ENCODE data around the gene CACTIN. TPM values are rescaled to one million over a fixed set of nuclear protein-coding genes. Genes with fewer than 3 reads are reported as not detected.

Gene CACTIN
- total and polyA plus RNA-seq, 2 of the 8 experiments (the other 6 are each of a cell fraction or from before 2014, with no cell fraction given): 25.8 to 29.9 TPM

- H3K9me3 ChIP-seq (ENCODE audit: insufficient read depth in 2 of 2, low read depth in 1 of 2, low read length in 1 of 2): no peaks in the 10 kb centered on the region
- no peak overlapping the region for H3K56ac ChIP-seq (replicated peaks; ENCODE audit: insufficient read length, low read depth, low read length)
- no peaks in the 10 kb centered on the region for H3K79me1 ChIP-seq (ENCODE audit: low read depth, low read length)
- H3K9ac ChIP-seq (replicated peaks in 1 of 4; ENCODE audit: extremely low read depth in 1 of 4, low read depth in 3 of 4, low read length in 3 of 4): no peak overlapping the region
- H2BK20ac ChIP-seq (ENCODE audit: low read length): no peak overlapping the region
- peak overlapping the region; percentile 19 to 77 (median 44); a peak in 7 of 8 replicates for H3K4me3 ChIP-seq (ENCODE audit: extremely low read depth in 1 of 4, insufficient read depth in 2 of 4, low read depth in 3 of 4, low read length in 4 of 4)
- H2BK120ac ChIP-seq (replicated peaks; ENCODE audit: low read depth, low read length): no peak overlapping the region
- no peak overlapping the region for H2BK15ac ChIP-seq (ENCODE audit: low read length)
- no peak overlapping the region for H4K91ac ChIP-seq (replicated peaks; ENCODE audit: insufficient read length, low read length)
- ChIA-PET CTCF (ENCODE audit: partially characterized antibody) (interaction anchor here (0.6 to 6.6 kb wide), 9 partner anchors 9 to 250 kb away, joined by 3 to 51 read pairs (median 6); partner anchors contain the start of gene MFSD12), POLR2A (ENCODE audit: partially characterized antibody) (interaction anchor here (0.6 to 2.0 kb wide), 18 partner anchors 9 to 185 kb away, joined by 3 to 7 read pairs (median 4); partner anchors contain the start of genes MRPL54 and TEKTIP1)
- no peak overlapping the region for H3K14ac ChIP-seq (ENCODE audit: insufficient read length)
- H3K27ac ChIP-seq (ENCODE audit: low read depth, low read length): no peak overlapping the region
- H3K18ac ChIP-seq (ENCODE audit: extremely low read depth, low read length): peak overlapping the region; percentile 19; the same call in 1 of the 2 replicates
- H3K4me2 ChIP-seq (ENCODE audit: insufficient read depth in 1 of 2, low read depth in 2 of 2, low read length in 2 of 2): peak overlapping the region; percentile 81 to 84
- H3K27me3 ChIP-seq (replicated peaks in 1 of 4; ENCODE audit: control insufficient read depth in 3 of 4, extremely low read depth in 1 of 4, insufficient read depth in 3 of 4, low read length in 3 of 4): peaks cover 0 to 5% (median 0%) of the 10 kb centered on the region in 4 experiments; a peak in 1 of 7 replicates
- H4K20me1 ChIP-seq (replicated peaks in 1 of 2; ENCODE audit: control insufficient read depth in 1 of 2, insufficient read depth in 2 of 2, low read length in 2 of 2): peaks cover 3 to 8% of the 10 kb centered on the region in 2 experiments
- H3K36me3 ChIP-seq (ENCODE audit: control insufficient read depth in 2 of 4, insufficient read depth in 4 of 4, low read length in 3 of 4): no peaks in the 10 kb centered on the region
- no peak overlapping the region for H2AK5ac ChIP-seq (ENCODE audit: low read depth, low read length)
- no peak overlapping the region for H4K5ac ChIP-seq (ENCODE audit: insufficient read length, low read depth, low read length)
- peaks cover 0 to 13% (median 8%) of the 10 kb centered on the region in 4 experiments; a peak in 5 of 7 replicates for H3K4me1 ChIP-seq (replicated peaks in 1 of 4; ENCODE audit: control insufficient read depth in 3 of 4, insufficient read depth in 4 of 4, low read length in 3 of 4)
- H3K23me2 ChIP-seq (ENCODE audit: low read depth, low read length): peaks cover 17% of the 10 kb centered on the region; the same call in 1 of the 2 replicates
- no peak overlapping the region for H3K4ac ChIP-seq (replicated peaks; ENCODE audit: insufficient read length, low read depth, low read length)
- H2BK12ac ChIP-seq (ENCODE audit: low read depth, low read length): no peak overlapping the region
- H2BK5ac ChIP-seq (ENCODE audit: low read depth, low read length): no peak overlapping the region
- 8% methylated on average over 17 of the region's 60 CpGs; no CpG with 5 or more reads in 1 of the 2 experiments for WGBS, 2 experiments (ENCODE audit: extremely low coverage in 1 of 2, insufficient coverage in 1 of 2, insufficient read length in 1 of 2, insufficient replicate concordance in 2 of 2, low coverage in 1 of 2, low lambda C conversion rate in 2 of 2, missing lambda C conversion rate in 1 of 2)
- no peaks in the 10 kb centered on the region for H3K79me2 ChIP-seq (ENCODE audit: control insufficient read depth in 1 of 2, insufficient read depth in 2 of 2, low read length in 2 of 2)
- peak in 1 of 2 experiments; percentile 89 for DNase-seq (ENCODE audit: low read depth in 1 of 2, low spot score in 2 of 2)
- FAIRE-seq: no peak
- H4K8ac ChIP-seq (ENCODE audit: extremely low read depth, insufficient read depth, low read length): 0 out of 2 replicates have a peak overlapping the region, but pooled peaks have one; percentile 47
- H3K23ac ChIP-seq (ENCODE audit: insufficient read length): no peak overlapping the region
- no peak overlapping the region for H2AFZ ChIP-seq (ENCODE audit: low read length)
- TF ChIP-seq TAF1 (IDR thresholded peaks at IDR 0.05; ENCODE audit: low read depth, low read length) (0 out of 2 replicates have a peak, but pooled peaks have one; percentile 36), MAFK (IDR thresholded peaks at IDR 0.05; ENCODE audit: low read depth, low read length) (no peak), POLR2A (IDR thresholded peaks at IDR 0.05; ENCODE audit: control extremely low read depth in 1 of 2, low read depth in 2 of 2, low read length in 2 of 2) (no peak; a peak in 2 of 3 replicates), CREB1 (IDR thresholded peaks at IDR 0.05) (no peak), SP4 (IDR thresholded peaks at IDR 0.05; ENCODE audit: low read length) (peak; percentile 52; the same call in 1 of the 2 replicates), KDM1A (IDR thresholded peaks at IDR 0.05; ENCODE audit: borderline replicate concordance, low read length) (no peak), CTCF (IDR thresholded peaks at IDR 0.05; ENCODE audit: control extremely low read depth in 1 of 3, insufficient read depth in 1 of 3, low read depth in 1 of 3, low read length in 3 of 3) (no peak), POLR2AphosphoS5 (IDR thresholded peaks at IDR 0.05; ENCODE audit: low read depth, low read length) (no peak), E2F6 (IDR thresholded peaks at IDR 0.05) (peak; percentile 53; the same call in 1 of the 2 replicates), EGR1 (IDR thresholded peaks at IDR 0.05; ENCODE audit: borderline replicate concordance, low read depth, low read length) (no peak)
These were observed 48.8 kb downstream of the CACTIN start for GRCh38 chr19:3577723-3578344.
